PC-9 (cell line): ENCODE data around the gene MAZ.

Experiments
- CTCF ChIP-seq: fragments of 200-600 bp; sonication (generic); conservative IDR thresholded peaks from 2 replicates; pipeline ENCODE4 v1.6.1; 2017; ENCODE audit warnings: mixed run types, antibody characterized with exemption, mild to moderate bottlenecking, moderate library complexity
- EZH2 ChIP-seq: fragments of 200-600 bp; sonication (generic); IDR thresholded peaks from 2 replicates; pipeline ENCODE4 v1.8.0; 2017; ENCODE audit warnings: antibody characterized with exemption, low read depth

- TF ChIP-seq CTCF (no peak), EZH2 (no peak)
These were observed 15.1 kb upstream of the MAZ start for GRCh38 chr16:29790949-29791844.
